Adrenal gland (tissue), 5 donors: ENCODE results near the gene ANTXR2.

ENCODE experiments used
- POLR2A ChIP-seq, 2 donors: fragments of 450-650 bp; IDR thresholded peaks; one replicate each; pipeline ENCODE4 v1.6.1; 2017; ENCODE audit warnings: antibody characterized with exemption in 2 of 2, mild to moderate bottlenecking in 2 of 2, moderate library complexity in 1 of 2
- TF ChIP-seq, protein P1 (sequence below), 6 experiments: fragments of 450-650 bp in 4 of 6; fragments of 200-600 bp in 2 of 6; sonication (generic) in 1 of 6; IDR thresholded peaks; 1 replicate in 5 of 6; 2 replicates in 1 of 6; pipeline versions ENCODE4 v1.5.1 to v1.8.0; 2016 to 2021; ENCODE audit warnings: antibody characterized with exemption in 6 of 6, mild to moderate bottlenecking in 2 of 6, moderate library complexity in 1 of 6
- donor health status: DM: no; HTN: no; CAD: no.

DNA sequence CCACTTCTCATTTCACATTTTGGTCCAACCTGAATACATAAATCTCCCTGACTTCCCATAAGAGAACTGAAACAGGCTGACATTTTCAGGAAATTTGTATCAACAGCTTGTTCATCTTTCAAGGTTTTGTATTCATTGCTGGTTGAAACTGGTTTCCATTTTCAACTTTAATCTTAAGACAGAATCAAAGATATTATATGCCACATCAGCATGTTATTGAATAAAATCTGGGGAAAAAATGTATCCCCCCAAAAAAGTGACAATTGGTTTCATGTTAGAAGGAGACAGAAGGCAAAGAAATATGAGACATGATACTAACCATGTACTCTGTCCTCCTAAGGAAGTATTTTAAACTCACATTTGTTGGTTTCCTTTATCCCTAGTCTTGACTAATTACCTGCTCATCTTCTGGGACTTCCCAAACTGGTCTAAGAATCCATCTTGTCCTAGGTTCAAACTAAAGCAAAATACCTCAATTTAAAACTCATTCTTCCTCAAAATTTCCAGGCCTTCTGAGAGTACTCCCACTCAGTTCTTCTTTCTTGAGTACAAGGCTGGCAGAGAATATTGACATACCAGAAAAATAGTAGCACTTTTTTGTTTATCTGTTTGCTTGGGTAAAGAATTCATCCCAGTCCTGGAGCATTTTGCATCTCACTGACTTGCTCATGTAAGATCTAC lies 3.1 kb upstream of the ANTXR2 start:
- TF ChIP-seq, protein P1, sequence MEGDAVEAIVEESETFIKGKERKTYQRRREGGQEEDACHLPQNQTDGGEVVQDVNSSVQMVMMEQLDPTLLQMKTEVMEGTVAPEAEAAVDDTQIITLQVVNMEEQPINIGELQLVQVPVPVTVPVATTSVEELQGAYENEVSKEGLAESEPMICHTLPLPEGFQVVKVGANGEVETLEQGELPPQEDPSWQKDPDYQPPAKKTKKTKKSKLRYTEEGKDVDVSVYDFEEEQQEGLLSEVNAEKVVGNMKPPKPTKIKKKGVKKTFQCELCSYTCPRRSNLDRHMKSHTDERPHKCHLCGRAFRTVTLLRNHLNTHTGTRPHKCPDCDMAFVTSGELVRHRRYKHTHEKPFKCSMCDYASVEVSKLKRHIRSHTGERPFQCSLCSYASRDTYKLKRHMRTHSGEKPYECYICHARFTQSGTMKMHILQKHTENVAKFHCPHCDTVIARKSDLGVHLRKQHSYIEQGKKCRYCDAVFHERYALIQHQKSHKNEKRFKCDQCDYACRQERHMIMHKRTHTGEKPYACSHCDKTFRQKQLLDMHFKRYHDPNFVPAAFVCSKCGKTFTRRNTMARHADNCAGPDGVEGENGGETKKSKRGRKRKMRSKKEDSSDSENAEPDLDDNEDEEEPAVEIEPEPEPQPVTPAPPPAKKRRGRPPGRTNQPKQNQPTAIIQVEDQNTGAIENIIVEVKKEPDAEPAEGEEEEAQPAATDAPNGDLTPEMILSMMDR (IDR thresholded peaks at IDR 0.05): no peak
- TF ChIP-seq POLR2A (IDR thresholded peaks at IDR 0.05): no peak
